ENCODE data around the gene DENND10.
"Not testable (repeated sequence)": the region's sequence is repeated elsewhere in the genome, so short reads cannot be mapped to it uniquely, and the experiment has no call there.

The DENND10 gene, protein sequence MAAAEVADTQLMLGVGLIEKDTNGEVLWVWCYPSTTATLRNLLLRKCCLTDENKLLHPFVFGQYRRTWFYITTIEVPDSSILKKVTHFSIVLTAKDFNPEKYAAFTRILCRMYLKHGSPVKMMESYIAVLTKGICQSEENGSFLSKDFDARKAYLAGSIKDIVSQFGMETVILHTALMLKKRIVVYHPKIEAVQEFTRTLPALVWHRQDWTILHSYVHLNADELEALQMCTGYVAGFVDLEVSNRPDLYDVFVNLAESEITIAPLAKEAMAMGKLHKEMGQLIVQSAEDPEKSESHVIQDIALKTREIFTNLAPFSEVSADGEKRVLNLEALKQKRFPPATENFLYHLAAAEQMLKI

DNA sequence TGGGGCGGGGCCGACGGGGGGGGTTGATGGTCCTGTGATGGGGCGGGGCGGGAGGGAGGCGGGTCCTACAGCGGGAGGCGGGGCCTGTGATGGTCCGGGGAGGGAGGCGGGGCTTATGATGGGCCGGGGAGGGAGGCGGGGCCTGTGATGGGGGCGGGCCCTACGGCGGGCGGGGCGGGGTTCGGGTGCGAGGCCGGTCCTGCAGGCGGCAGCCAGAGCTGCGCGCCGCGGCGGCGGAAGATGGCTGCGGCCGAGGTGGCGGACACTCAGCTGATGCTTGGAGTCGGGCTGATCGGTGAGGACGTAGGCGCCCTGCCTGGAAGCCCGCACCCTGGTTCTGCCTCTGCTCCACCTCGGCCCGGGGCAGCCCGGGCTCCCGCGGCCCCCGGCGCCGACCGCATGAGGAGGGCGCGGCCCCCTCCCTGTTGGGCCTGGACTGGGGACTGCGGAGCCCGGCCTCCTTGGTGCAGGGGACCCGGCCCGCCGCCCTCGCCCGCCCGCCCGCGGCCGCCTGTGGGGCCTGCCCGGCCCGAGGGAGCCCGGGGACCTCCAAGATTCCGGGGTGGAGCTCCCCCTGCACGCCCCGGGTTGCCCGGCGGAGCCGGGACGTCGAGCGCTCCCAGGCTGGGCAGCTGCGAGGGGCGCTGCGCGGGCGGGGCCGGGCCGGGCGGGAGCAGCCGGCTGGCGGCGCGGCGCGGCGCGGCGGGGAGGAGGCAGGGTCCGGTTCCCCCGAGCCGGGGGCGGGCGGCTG, at the start of gene DENND10:
DENND10 (plus strand) TSS at position 211 of the 751 bp plus-strand sequence; CDS start at position 241, 30 bp downstream.
- DNase-seq (ENCODE audit: low read depth in 3 of 3), result peak; percentile 62 to 82 (median 68)

DNA sequence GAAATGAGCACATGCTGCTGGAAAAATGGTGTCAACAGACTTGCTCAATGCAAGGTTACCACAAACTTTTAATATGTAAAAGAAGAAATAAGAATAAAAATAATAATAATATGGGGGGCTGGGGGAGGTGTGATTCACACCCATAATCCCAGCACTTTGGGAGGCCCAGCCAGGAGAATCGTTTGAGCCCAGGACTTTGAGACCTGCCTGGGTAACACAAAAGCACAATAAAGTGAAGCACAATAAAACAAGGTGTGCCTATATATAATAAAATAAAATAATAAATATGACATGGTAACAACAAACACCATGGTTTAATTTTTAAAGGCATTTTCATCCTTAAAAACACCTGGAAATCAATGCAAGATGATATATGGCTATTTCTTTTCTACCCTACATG, 48.4 kb upstream of the DENND10 start:
- no peak for DNase-seq (ENCODE audit: low read depth in 3 of 3)

DNA sequence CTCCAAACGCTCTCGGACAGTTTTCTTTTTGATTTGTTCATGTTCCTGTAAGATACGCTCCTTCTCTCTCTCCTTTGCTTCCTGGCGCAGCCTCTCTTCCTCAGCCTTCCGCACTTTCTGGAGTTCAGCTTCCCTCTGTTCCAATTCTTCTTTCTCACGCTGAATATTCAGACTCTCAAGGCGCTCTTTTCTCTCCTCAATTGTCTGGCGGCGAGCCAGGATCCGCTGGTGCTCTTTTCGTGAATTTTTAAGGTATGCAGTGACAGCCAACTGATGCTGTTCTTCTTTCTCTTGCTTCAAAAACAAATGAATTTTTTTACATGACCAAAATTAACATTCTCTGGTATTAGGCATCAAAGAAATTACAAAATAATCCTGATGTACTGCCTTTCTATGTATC, 45.9 kb upstream of the DENND10 start:
- no peak for DNase-seq (ENCODE audit: low read depth in 3 of 3)

DNA sequence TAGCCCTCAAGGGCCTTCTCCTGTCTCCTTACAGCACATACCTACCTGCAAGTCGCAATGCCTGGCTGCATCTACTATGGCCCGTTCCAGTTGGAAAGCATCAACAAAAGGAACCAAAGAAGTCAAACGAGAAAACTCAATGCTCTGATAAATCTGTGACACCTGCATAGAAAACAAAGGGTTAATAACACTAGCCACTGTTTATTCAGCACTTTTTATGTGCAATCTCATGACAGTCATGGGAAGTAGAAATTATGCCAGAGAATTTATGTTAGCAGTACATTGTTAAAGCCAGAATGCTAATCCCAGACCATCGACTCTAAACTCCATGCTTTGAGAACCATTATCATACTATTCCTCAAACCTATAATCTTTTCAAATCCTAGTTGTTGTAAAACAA, 44.4 kb upstream of the DENND10 start:
- DNase-seq (ENCODE audit: low read depth in 3 of 3), result no peak

DNA sequence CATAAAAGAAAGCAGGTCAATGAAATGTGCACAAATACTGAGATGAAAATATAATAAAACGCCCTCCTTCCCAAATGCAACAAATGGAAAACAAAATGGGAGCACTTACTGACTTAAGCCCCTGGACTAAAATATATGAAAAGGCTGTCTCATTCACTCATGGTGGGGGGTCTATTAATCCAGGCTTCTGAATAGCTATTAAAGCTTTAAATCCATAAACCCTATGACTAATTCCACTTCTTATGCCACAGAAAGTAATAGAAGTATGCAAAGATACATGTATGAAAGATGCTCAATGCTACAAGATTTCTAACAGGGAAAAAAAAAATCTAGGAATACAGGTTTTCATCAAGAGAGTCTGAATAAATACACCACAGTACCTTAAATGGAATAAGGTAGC, 43.8 kb upstream of the DENND10 start:
- DNase-seq (ENCODE audit: low read depth in 3 of 3), result no peak

DNA sequence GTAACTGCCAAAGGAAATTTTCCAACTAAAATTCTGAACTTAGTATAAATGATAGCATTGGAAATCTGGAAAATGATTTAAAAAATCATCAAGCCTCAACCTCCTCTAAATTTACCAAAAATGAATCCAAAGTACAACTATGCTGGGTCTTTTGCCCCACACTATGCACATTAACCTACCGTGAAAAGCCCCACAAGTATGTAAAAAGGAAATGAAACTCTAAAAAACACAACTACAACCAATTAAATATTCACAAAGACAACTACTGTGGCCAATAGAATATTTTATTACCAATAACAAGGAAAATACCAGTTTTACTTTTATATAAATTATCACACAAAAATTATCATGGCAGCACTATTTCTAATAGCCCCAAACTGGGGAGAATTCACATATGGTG, 42.6 kb upstream of the DENND10 start:
- DNase-seq (ENCODE audit: low read depth in 3 of 3), result no peak

DNA sequence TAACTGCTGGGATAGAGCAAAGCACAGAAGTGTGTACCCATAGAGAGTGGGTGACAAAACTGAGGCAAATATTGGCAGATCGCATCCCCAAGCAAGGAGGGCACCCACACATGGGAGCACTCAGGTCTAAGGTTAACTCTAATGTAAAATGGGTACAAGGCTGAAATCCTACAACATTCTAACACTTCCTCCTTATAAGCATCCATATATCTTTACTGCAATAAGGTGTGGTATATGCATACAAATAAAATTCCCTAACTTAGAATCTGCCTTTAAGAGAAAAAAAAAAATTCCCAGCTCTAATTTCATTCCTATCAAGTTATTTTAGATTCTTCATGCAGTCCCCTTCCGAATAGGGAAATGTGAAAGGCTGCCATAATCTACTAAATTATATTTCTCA, 42.0 kb upstream of the DENND10 start:
- no peak for DNase-seq (ENCODE audit: low read depth in 3 of 3)

DNA sequence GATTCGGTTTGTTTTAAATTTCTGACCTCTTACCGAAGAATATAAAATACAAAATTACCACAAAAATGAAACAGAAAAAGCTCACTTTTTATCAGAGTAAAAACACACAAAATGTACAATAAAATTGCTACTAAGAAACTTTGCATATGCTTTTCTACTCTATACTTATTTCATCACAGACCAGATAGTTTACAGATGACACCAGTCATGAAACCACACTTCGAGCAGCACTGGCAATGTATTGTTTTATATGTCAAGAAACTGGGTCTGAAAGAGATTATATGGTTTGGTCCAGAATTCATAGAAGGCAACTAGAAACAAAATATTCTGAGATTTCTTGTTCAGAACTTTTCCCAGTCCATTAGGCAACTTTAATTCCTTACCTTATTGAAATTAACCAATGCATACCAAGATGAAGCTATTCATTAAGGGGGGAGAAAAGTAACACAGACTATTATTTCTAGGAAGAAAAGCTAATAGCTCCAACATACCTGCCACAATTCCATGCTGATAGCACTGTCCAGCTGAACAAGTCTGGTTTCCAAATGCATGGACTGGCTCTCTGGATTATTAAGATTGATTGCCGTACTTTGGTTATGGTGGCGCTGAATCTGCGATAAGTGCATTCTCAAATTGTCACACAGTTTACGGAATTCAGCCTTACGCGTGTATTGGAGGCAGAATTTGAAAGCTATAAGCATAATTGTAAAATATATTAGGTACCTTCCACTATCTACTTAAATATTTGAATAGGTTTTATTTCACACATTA, 33.3 kb upstream of the DENND10 start:
- no peak for DNase-seq (ENCODE audit: low read depth in 3 of 3)

DNA sequence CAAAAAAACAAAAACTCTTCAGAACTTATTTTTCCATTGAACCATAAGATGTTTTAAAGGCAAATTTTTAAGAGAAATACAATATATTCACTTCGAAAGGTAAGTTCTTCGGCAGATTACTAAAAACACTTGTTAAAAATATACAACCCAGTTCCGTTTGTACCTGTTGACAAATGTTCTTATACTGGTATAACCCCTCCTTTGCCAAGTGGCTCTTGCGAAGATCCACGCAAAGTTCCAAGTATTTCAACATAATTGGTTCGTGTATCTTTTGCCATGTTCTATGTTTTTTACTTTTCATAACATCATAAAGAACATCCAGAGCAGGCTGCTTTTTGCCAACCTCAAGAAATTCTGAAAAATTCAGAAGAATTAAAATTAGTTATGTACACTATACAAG, 30.3 kb upstream of the DENND10 start:
- DNase-seq (ENCODE audit: low read depth in 3 of 3), result no peak

DNA sequence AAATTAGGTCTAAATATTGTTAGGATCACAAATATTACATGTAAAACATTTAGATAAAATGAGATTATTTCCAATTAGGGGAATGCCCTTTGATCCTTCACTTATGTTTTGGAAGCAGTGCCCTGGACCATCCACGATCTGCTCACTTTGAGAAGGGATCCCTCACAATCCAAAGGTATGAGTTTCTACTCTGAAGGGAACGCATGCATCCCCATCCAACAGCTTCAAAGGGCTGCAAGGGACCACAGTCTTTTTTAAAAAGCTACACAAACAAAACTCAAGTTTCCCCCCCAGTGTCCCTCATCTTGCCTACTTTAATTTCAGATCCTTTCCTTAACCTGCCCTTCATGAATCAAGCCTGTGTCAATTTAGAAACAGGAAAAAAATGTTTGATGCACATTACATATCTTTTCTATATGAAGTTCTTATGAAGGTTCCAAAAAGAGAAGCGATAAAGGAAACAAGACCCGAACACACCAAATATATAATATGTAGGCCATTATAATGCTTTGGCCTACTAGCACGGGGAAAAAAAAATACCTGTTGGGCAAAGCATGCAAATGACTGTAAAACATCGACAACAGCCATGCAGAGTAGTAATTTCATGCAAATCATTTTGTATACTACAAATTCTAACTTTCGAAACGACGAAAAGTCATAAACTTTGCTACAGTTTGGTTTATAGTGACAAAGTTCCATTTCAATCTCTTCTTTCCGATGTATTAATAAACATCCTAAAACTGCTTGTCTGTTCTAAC, 25.3 kb upstream of the DENND10 start:
- DNase-seq (ENCODE audit: low read depth in 3 of 3), result no peak

DNA sequence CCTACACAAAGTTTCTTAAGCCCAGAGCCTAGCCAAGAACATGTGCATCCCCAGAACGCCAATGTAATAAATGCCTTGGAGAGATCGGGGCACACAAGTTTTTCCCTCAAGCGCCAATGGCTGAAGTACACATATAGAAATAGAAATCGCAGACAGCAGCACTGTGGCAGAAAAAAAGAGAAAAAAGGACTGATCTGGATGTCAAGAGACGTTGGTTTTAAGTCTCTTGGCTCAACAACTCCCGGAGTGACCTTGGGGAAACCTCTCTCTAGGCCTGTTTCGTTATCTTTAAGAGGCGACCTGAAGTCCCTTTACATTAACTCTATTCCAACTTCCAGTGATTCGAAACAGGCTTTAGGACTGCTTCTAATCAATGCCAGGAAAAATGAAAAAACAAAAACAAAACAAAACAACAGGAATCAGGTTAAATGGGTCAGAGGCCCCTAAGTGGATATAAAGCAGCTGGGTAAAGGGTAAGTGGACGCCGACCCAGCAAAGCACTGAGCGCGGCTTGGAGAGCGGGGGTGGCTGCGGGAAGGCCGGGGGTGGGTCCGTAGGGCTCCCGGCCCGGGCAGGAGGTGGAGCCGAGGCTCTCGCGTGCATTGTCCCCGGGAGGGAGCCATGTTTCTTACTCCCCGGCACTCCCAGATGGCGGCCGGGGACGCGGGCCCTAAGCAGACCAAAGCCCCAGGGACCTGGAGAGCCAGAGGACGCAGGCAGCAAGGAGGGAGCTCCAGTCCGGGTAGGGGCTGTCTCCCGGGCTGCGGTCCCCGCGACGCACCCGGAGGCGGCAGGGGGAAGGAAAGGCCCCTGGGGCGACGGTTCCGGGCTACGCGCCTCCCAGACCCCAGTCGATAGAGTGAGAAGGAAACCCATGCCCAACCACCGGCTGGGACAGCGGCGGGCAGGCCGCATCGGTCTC, 24.1 kb upstream of the DENND10 start:
- DNase-seq (ENCODE audit: low read depth in 3 of 3), result peak in 2 of 3 donors; percentile 46 to 56

DNA sequence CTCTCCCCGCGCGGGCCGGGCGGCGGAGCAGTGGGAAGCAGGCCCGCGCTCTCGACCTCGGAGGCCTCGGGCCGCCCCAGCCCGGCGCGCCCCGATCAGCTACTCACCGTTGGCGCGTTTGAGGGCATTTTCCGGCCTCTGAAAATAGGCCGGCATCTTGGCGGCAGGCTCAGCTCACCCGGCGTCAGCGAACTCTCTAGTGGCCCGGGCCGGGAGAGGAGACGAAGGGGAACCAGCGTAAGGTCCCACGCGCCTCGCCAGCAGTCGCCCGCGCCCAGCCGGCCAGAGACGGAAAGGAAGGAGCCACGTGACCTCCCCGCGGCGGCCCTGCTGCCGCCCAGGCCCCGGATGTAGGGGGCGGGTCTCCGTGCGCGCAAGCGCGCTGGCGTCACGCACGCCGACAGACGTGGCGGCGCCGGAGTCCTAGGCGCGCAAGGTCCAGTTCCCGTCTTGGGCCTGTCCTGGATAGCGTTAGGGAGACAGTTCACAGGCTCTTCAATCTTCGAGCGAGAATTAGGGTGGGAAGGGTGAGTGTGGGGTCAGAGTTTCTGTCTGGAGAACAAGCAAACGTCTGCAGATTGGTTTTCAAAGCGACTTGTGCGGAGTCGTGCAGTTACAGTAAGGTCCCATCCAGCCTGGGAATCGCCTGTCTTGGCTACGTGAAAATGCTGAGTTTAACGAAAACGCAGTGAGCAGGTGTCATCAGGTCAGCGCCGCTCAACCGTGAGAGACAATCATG, 23.2 kb upstream of the DENND10 start, which contains the start of gene EIF3A:
EIF3A (minus strand) TSS at position 297 of the 739 bp plus-strand sequence; CDS start at position 156, 141 bp downstream.
- peak; percentile 79 to 87 (median 82) for DNase-seq (ENCODE audit: low read depth in 3 of 3)

DNA sequence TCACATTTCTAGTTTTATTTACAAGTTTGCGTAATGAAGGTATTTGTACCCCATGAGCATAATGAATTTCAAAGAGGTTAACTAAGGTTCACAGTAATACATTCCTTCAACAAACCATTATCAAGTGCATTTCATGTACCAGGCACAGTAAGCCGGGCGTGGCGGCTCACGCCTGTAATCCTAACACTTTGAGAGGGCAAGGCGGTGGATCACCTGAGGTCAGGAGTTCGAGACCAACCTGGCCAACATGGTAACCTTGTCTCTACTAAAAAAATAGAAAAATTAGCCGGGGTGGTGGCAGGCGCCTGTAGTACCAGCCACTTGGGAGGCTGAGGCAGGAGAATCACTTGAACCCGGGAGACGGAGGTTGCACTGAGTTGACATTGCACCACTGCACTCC, 19.0 kb upstream of the DENND10 start:
- no peak for DNase-seq (ENCODE audit: low read depth in 3 of 3)

DNA sequence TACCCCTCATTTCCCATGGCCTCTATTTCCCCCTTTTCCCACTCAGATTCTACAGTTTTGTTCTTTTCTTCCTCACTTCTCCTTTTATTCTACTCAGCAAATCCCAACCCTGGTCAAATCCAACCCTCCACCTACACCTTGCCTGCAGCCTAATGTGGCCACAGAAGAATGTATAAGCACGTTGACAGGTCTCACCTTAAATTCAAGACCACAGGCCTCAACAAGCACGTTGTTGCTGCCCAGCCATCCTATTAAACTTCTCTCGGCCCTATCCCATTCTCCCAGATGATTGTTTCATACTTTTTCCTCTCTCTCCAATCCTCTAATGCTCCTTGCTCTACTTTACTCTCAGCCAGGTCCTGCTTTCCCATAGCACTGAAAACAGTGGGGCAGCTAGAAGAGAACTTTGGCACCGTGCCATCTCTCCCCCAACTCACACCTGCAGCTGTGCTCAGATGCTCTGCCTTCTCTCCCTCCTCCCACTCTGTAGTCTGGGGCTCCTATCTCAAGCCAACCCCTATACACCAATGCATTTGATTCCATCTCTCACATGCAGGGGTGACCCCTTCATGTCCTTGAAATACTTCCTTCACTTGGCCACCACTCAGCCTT, 16.5 kb upstream of the DENND10 start:
- no peak for DNase-seq (ENCODE audit: low read depth in 3 of 3)

DNA sequence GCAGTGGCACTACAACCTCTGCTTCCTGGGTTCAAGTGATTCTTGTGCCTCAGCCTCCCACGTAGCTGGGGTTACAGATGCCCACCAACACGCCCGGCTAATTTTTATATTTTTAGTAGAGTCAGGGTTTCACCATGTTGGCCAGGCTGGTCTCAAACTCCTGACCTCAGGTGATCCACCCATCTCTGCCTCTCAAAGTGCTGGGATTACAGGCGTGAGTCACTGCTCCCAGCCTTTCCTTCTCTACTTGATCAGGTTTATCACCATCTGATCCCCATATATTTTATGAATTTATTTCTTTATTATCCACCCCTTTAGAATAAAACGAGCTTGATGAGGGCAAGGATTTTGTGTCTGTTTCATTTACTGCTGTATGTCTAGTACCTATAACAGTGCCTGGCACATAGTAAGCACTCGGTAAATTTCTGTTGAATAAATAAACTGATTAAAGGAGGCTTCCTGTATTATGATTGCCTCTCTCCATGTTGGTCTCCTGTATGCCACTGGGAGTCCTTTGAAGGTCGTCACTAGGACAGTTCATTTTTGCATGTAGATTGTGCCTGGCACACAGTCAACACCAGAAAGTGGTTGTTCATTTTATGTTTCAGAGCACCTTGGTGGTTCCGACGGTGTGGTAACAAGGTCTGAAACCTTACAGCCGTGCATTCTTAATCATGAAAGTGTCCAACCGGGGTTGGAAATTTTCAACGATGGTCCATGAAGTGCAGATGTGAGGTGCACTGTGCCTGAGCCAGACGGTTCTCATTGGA, 13.7 kb upstream of the DENND10 start:
- DNase-seq (ENCODE audit: low read depth in 3 of 3), result peak in 1 of 3 donors; percentile 37

DNA sequence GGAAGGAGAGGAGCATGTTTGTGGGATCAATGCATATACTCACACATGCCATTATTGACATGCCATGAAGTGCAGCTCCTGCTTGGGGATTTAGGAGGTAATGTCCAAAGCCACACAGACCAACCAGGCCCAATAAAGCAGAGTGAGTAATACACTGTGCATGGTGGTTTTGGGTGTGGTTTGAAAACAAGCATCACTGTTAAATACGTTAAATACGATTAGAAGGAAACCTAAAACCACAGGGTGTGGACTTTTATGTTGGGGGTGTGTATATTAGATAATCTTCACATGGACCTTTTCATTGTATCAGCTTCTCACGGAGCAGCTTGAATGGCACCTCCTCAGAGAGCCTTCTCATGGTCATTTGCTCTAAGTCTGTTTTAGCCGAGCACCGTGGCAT, 12.9 kb upstream of the DENND10 start:
- no peak for DNase-seq (ENCODE audit: low read depth in 3 of 3)

DNA sequence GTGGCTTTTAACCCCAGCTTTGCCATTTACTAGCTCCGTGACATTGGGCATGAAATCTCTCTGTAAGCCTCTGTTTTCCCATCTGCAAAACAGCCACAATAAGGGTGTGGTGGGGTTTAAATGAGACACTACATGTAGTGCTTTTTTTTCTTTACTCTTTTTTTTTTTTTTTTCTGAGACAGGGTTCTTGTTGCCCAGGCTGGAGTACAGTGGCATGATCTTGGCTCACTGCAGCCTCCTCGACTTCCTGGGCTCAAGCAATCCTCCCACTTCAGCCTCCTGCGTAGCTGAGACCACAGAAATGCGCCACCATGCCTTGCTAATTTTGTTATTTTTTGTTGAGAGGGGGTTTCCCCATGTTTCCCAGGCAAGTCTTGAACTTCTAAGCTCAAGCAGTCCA, 8.3 kb upstream of the DENND10 start:
- no peak for DNase-seq (ENCODE audit: low read depth in 3 of 3)

DNA sequence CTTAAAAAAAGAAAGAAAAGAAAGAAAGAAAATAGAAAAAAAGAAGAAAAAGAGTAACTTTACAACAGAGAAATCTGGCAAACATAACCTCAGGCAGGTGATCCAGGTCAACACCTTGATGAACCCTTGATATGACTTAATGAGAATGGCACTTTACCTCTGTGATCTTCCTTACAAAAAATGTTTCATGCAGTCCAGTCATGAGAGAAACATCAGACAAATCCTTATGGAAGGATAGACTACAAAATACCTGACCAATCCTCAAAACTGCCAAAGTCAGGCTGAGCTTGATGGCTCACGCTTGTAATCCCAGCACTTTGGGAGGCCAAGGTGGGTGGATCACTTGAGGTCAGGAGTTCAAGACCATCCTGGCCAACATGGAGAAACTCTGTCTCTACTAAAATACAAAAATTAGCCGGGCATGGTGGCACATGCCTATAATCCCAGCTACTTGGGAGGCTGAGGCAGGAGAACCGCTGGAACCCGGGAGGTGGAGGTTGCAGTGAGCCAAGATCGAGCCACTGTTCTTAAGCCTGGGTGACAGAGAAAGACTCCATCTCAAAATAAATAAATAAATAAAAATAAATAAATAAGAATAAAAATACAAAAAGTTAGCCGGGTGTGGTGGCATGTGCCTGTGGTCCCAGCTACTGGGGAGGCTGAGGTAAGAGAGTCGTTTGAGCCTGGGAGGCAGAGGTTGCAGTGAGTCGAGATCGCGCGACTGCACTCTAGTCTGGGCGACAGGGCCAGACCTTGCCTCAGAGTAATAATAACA, 7.1 kb upstream of the DENND10 start:
- DNase-seq (ENCODE audit: low read depth in 3 of 3), result not testable (repeated sequence)

All from stimulated activated CD4-positive, alpha-beta T cell treated with anti-CD3 and anti-CD28 coated beads, TNF-alpha, amount 100 ng/mL, for 48 hours (primary cell).